Gastroesophageal sphincter (tissue), 4 donors: ENCODE results near the gene BCAS3. TPM values are rescaled to one million over a fixed set of nuclear protein-coding genes. Genes with fewer than 3 reads are reported as not detected.

Experiments
- ATAC-seq: fragments of 150-250 bp; one replicate; pipeline ENCODE4 v1.9.1; 2016; ENCODE audit warnings: mild to moderate bottlenecking, moderate library complexity
- H3K27ac ChIP-seq, 4 donors: fragments of 200-600 bp; sonication (generic) in 3 of 4; 1 replicate in 3 of 4; 2 replicates in 1 of 4; pipeline ENCODE4 v1.5.1; 2016 to 2019
- H3K27me3 ChIP-seq: fragments of 200-600 bp; sonication (generic); one replicate; pipeline ENCODE4 v1.5.1; 2019
- H3K36me3 ChIP-seq, 2 donors: fragments of 200-600 bp; sonication (generic); one replicate each; pipeline ENCODE4 v1.5.1; 2019; ENCODE audit warnings: control low read depth in 1 of 2
- H3K4me1 ChIP-seq, 3 donors: fragments of 200-600 bp; sonication (generic); 1 replicate in 2 of 3; 2 replicates in 1 of 3; pipeline ENCODE4 v1.5.1; 2016 to 2019; ENCODE audit warnings: control low read depth in 2 of 3
- H3K4me3 ChIP-seq, 2 donors: fragments of 200-600 bp; sonication (generic); one replicate each; pipeline ENCODE4 v1.5.1; 2019; ENCODE audit warnings: mild to moderate bottlenecking in 1 of 2, moderate library complexity in 1 of 2
- H3K9me3 ChIP-seq, 3 donors: fragments of 200-600 bp; sonication (generic); one replicate each; pipeline ENCODE4 v1.5.1; 2017 to 2019; ENCODE audit warnings: control low read depth in 2 of 3
- CTCF ChIP-seq, 4 experiments: fragments of 200-600 bp in 2 of 4; fragments of 450-650 bp in 2 of 4; sonication (generic) in 1 of 4; IDR thresholded peaks; one replicate each; pipeline ENCODE4 v1.5.1; 2017 to 2019; ENCODE audit warnings: antibody characterized with exemption in 4 of 4, mild to moderate bottlenecking in 2 of 4, moderate library complexity in 2 of 4
- EP300 ChIP-seq: sonication (generic); formaldehyde crosslinking; IDR thresholded peaks from one replicate; pipeline ENCODE4 v1.6.1; 2017; ENCODE audit warnings: antibody characterized with exemption, mild to moderate bottlenecking
- POLR2A ChIP-seq, 2 donors: fragments of 450-650 bp; IDR thresholded peaks; one replicate each; pipeline ENCODE4 v1.6.1; 2017; ENCODE audit warnings: antibody characterized with exemption in 2 of 2, mild to moderate bottlenecking in 2 of 2, moderate library complexity in 1 of 2
- POLR2AphosphoS5 ChIP-seq: sonication (generic); formaldehyde crosslinking; IDR thresholded peaks from one replicate; pipeline ENCODE4 v1.6.1; 2017; ENCODE audit warnings: antibody characterized with exemption
- WGBS, 2 donors: methylation state at CpG; one replicate each; pipeline ENCODE4 v1.1.5; 2018; ENCODE audit warnings: low coverage in 1 of 2; 5-methylcytosine and 5-hydroxymethylcytosine counted together
- total RNA-seq, 4 donors: library from RNA; depleted of rRNA; stranded (reverse); fragments of >200 nt; gene quantifications; one replicate each; pipeline ENCODE4 v1.1.0, GENCODE V29; 2016

The BCAS3 gene
- total RNA-seq, 4 donors from 2014 or later = 18.8 to 37.0 (median 34.5) TPM

GRCh38 chr17:60900688-60901087 lies 223.0 kb downstream of the BCAS3 start:
- WGBS, 2 donors = 77 to 100% methylated on average over 1 to 3 of the region's 3 CpGs
- Histone ChIP-seq H3K27me3 (no peaks in the 10 kb centered on the region), H3K9me3 (peaks cover 0 to 17% (median 0%) of the 10 kb centered on the region in 3 donors), H3K36me3 (peaks cover 0 to 4% of the 10 kb centered on the region in 2 donors), H3K4me1 (no peaks in the 10 kb centered on the region), H3K27ac (no peak overlapping the region), H3K4me3 (no peak overlapping the region)
- no peak for ATAC-seq
- TF ChIP-seq EP300 = no peak
- TF ChIP-seq POLR2AphosphoS5 = no peak
- TF ChIP-seq POLR2A (IDR thresholded peaks at IDR 0.05) = no peak
- TF ChIP-seq CTCF (IDR thresholded peaks at IDR 0.05) = no peak

- Histone ChIP-seq H3K4me3 (no peak overlapping the region), H3K27me3 (no peaks in the 10 kb centered on the region), H3K27ac (no peak overlapping the region), H3K36me3 (peaks cover 0 to 4% of the 10 kb centered on the region in 2 donors), H3K4me1 (no peaks in the 10 kb centered on the region), H3K9me3 (peaks cover 0 to 12% (median 0%) of the 10 kb centered on the region in 3 donors)
- TF ChIP-seq EP300 (no peak), POLR2A (IDR thresholded peaks at IDR 0.05) (no peak), CTCF (IDR thresholded peaks at IDR 0.05) (no peak), POLR2AphosphoS5 (no peak)
- no peak for ATAC-seq
Observed at GRCh38 chr17:60901242-60901641, 223.6 kb downstream of the BCAS3 start.

GRCh38 chr17:60901806-60902205 lies 224.2 kb downstream of the BCAS3 start:
- H3K4me1 ChIP-seq = no peaks in the 10 kb centered on the region
- H3K9me3 ChIP-seq = peaks cover 0 to 9% (median 0%) of the 10 kb centered on the region in 3 donors
- H3K27ac ChIP-seq = no peak overlapping the region
- H3K27me3 ChIP-seq = no peaks in the 10 kb centered on the region
- H3K36me3 ChIP-seq = peaks cover 0 to 4% of the 10 kb centered on the region in 2 donors
- H3K4me3 ChIP-seq = no peak overlapping the region
- 60 to 63% methylated on average over 2 of the region's 2 CpGs for WGBS, 2 donors
- no peak for ATAC-seq
- no peak for TF ChIP-seq EP300

- peaks cover 0 to 4% of the 10 kb centered on the region in 2 donors for H3K36me3 ChIP-seq
- no peaks in the 10 kb centered on the region for H3K4me1 ChIP-seq
- WGBS, 2 donors = 60 to 61% methylated on average over 3 to 7 of the region's 7 CpGs
- peaks cover 0 to 3% (median 0%) of the 10 kb centered on the region in 3 donors for H3K9me3 ChIP-seq
- ATAC-seq = no peak
- H3K27me3 ChIP-seq = no peaks in the 10 kb centered on the region
- H3K27ac ChIP-seq = no peak overlapping the region
- TF ChIP-seq CTCF (IDR thresholded peaks at IDR 0.05) = no peak
- no peak for TF ChIP-seq POLR2AphosphoS5
- TF ChIP-seq EP300 = no peak
- no peak for TF ChIP-seq POLR2A (IDR thresholded peaks at IDR 0.05)
- no peak overlapping the region for H3K4me3 ChIP-seq
Observed at GRCh38 chr17:60902399-60902798, 224.7 kb downstream of the BCAS3 start.

GRCh38 chr17:60904582-60904981 lies 226.9 kb downstream of the BCAS3 start:
- no peaks in the 10 kb centered on the region for H3K4me1 ChIP-seq
- peaks cover 0 to 4% of the 10 kb centered on the region in 2 donors for H3K36me3 ChIP-seq
- TF ChIP-seq CTCF (IDR thresholded peaks at IDR 0.05) (no peak), POLR2AphosphoS5 (no peak), POLR2A (IDR thresholded peaks at IDR 0.05) (no peak), EP300 (no peak)
- no peak for ATAC-seq
- no peaks in the 10 kb centered on the region for H3K27me3 ChIP-seq
- WGBS, 2 donors = 100% methylated on average over 2 of the region's 2 CpGs
- H3K4me3 ChIP-seq = no peak overlapping the region
- no peak overlapping the region for H3K27ac ChIP-seq
- no peaks in the 10 kb centered on the region for H3K9me3 ChIP-seq
